ENCODE data around the gene ELOB.

The ELOB gene

DNA sequence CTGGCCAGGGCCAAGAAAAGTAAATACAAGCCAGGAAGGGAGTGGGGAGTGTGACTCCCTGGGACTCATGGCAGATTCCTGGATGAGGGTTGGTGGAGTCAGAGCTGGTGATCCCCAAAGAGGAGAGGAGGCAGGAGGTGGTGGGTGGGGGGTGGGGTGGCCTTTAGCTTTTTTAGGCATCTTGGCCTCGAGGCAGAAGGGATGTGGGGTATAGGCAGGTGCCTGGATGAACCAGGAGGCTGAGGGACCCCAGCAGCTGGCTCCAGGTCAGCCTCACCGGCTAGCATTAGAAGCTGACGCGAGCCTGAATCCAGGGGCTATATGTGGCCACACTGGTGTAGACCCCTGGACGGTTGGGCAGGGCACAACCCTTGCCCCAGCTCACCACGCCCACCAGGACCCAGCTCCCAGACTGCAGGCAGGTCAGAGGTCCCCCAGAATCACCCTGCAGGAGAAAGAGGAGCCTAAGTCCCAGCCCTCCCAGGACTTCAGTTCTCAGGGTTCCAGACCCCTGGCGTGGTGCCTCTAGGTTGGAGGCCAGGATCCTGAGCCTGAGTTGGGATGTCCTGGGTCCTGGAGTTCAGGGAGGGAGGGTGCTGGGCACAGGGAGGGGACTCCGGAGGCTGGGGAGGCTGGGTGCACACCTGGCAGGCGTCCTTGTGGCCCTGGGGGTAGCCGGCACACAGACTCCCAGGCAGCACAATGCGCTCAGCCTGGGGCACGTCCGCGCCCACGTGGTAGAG is 7.4 kb upstream of the ELOB start:
- no peak for DNase-seq (ENCODE audit: low read depth in 2 of 3, low spot score in 2 of 3)

DNA sequence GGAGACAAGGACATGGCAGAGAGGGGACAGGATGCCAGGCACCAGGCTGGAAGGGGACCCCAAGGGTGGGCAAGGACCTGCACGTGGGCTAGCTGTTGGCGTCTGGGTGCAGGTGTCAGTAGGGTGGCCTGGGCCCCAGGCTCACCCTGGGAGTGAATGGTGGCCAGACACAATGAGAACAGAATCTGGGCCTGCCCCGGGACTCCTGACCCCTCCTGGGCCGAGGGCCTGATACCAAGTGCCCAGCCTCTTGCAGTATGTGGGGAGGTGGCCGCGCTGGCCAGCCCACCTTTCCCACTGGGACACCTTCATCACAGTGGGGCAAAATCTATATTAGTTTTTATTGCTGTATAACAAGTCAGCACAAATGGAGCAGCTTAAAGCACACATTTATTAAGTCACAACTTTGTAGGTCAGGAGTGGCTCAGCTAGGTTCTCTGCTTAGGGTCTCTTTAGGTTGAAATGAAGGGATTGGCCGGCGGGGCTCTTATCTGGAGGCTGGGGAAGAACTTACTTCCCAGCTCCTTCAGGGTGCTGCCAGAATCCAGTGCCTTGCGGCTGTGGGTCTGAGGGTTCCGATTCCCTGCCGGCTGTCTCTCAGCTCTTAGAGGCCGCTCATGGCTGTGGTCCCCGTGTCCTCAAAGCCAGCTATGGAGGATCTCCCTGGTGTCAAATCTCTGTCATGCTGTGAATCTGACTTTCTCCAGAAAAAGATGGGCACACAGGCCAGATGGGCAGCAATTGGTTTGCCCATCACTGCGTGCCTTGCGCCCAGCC is 6.7 kb upstream of the ELOB start:
- DNase-seq (ENCODE audit: low read depth in 2 of 3, low spot score in 2 of 3) = no peak

DNA sequence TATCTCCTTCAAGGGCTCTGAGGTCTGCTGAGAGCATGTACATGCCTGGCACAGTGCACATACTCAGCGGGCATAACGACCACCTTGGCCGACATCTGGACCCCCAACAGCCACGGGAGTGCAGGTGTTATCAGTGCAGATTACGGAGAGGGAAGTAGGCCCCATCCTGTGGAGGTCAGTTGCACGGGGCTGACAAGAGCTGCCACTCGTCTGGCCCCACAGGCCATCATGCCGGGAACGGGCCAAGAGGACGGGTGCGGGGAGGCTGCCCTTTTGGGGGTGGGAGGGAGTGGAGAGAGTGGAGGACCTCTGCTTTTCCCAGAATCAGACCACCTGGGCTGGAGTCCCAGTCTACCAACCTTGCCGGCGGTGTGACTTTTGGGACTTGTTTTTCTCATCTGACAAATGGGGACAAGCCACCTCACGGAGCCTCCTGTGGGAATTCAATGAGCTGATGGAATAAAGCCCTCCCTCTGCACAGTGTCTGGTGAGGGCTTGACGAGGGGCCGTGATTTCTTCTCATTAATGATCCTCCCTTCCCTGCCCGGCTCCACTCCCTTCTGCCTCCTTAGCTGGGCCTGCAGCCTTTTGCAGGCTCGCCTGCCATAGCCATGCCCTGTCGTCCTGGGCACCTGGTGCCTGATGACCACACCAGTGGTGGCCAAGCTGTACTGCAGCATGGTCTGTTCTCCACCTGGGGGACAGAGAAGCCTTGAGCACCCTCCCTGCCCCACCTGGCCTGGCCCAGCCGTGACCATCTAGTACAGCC is 5.7 kb upstream of the ELOB start:
- DNase-seq (ENCODE audit: low read depth in 2 of 3, low spot score in 2 of 3) = no peak

DNA sequence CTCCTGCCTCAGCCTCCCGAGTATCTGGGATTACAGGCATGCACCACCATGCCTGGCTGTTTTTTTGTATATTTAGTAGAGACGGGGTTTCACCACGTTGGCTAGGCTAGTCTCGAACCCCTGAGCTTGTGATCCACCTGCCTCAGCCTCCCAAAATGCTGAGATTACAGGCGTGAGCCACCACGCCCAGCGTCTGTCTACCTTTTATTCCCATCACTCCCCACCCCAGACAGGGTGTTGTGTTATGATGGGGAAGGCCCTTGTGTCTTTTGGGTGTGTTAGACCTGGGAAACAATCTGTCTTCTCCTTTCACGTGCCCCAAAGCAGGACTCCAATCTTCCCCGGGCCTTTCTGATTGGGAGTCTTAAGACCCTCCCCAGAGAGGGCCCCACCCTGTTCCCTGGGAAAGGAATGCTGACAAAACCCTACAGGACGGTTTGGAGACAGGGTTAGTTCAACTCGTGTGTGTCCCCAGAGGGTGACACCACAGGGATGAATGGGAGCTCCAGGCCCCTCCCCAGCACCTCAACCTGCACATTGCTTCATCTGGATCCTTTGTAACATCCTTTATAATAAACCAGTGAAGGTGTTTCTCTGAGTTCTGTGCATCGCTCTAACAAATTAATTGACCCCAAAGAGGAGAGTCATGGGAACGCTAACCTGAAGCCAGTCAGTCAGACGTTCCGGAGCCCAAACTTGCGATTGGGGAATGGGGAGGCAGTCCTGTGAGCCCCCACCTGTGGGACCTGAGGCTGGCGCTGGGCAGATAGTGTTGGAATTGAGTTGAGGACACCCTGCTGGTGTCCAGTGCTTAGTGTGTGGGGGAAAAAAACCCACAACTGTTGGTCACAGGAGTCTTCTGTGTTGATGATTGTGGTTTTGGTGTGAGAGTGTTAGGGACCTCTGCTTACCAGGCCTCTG is 3.2 kb upstream of the ELOB start:
- no peak for DNase-seq (ENCODE audit: low read depth in 2 of 3, low spot score in 2 of 3)

DNA sequence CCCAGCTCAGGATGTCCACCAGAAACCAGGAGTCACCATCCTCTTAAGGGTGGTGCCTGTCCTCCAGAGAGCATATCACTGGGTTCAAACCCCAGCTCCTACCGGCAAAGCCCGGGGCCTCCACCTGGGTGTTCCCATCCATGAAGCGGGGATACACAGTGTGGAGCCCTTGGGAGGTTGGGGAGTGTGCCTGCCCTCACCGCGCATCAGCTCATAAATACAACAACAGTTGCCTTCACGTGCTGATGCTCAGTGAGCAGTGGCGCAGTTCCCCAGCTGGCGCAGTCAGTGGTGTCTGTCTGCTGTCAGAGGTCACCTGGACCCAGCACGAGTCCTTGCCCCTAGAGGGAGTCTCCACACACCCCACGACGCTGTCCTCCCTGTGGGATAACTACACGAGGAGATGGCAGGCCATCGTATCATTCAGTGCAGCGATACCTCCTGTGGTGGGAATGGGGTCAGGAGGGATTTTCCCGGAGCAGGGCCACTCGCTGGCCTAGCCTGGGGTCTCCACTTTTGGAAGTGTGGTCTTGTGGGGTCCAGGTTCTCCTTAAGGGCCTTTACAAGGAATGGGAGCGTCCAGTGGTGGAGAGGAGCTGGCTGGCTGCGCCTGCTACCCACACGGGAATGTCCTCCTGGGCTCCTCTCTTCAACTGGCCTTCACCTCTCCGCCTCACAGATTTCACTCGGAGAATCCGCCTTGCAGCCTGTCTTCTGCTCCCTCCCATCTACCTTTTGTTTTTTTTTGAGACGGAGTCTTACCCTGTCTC is 2.3 kb upstream of the ELOB start:
- DNase-seq (ENCODE audit: low read depth in 2 of 3, low spot score in 2 of 3) = no peak

DNA sequence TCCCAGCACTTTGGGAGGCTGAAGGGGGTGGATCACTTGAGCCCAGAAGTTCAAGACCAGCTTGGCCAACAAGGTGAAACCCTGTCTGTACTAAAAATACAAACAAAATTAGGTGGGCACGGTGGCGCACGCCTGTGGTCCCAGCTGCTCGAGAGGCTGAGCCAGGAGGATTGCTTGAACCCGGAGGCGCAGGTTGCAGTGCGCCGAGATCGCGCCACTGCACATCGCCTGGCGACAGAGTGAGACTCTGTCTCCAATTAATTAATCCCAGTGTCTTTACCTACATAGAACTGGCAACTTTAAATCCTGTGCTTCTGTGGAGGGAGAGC is 1.5 kb upstream of the ELOB start:
- no peak for DNase-seq (ENCODE audit: low read depth in 2 of 3, low spot score in 2 of 3)

DNA sequence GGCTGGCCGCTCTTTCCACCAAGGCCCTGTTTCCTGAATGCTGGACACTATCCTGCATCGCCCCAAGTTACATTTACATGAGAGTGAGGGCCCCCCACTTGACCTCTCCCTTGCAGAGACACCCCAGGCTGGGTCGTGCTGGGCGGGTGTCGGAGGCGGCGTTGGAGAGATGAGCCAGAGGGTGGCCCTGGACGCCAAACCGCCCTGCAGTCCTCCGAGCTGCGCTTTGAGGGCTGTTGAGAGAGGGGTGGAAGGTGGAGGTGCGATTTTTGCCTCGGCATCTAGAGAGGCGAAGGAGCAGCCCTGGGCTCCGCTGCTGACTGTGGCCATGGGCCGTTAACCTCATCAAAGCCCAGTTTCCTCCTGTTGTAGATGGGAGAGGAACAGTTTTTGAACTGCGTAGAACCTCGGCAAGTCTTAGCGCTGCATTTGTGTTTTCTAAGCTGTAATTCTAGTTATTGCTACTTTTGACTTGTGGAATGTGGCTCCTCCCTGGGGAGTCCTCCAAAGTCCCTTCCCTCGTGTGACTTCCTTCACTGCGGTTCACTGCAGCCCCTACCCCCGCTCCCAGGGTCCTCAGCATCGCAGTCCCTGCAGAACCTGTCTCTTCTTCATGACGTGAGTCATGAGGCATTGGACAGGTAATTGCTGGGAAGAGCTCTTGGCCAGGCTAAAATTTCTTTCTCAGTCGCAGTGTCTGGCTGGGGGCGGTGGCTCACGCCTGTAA is 986 bp upstream of the ELOB start:
- no peak for DNase-seq (ENCODE audit: low read depth in 2 of 3, low spot score in 2 of 3)

DNA sequence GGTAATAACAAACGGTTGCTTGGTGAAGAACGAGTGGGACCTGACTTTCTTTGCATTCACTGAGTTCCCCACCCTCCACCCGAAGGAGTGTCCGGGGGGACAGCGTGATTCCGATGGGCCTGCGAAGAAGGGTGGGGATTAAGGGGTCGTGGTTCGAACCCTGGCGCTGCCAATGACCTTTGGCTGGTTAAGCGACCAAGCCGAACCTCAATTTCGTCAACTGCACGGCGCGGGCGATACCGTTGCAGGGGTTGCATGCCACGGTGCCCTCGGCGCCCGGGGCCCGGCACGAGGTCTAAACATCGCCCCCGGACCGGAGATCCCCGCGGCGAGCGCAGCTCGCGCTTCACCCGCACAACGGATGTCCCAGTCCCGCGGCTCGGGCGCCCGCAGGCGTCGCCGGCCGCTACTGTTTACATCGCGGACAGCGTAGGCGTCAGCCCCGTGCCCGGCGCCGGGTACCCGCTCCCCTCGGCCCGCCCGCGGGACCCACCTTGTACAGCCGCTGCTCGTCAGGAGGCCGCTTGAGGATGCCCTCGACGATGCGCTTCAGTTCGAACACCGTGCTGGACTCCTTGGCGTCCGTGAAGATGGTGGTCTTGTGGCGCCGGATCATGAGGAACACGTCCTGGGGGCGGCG is 460 bp downstream of the ELOB start:
- DNase-seq (ENCODE audit: low read depth in 2 of 3, low spot score in 2 of 3) = peak in 2 of 3 experiments; percentile 18 to 38

DNA sequence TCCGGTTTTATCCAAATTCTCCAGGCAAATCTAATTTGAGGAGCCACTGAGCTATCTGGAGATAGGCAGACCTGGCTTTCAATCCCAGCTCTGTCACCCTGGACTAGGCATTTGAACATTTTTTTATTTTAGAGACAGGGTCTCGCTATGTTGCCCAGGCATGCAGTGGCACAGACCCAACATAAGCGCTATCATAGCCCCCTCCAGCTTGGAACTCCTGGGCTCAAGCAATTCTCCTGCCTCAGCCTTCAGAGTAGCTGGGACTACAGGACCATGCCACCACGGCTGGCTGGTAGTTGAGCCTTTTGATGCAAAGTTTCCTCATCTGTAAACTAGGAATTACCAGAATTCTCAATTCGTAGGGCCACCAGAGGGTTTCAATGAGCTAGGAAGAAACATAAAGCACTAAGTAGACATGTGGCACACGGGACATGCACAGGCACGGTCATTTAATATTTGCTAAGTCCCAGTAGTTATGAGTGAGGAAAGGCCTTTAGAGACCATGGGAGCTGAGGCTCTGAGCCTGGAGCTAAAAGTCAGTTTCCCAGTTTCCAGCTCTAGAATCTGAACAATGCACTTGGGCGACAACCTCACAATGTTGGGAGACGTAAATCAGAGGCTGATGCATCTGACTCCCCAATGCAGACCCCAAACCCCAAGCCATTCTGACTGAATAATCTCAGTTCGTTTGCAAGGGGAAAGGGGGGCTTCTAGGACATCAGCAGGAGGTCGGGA is 1.1 kb downstream of the ELOB start:
- no peak for DNase-seq (ENCODE audit: low read depth in 2 of 3, low spot score in 2 of 3)

DNA sequence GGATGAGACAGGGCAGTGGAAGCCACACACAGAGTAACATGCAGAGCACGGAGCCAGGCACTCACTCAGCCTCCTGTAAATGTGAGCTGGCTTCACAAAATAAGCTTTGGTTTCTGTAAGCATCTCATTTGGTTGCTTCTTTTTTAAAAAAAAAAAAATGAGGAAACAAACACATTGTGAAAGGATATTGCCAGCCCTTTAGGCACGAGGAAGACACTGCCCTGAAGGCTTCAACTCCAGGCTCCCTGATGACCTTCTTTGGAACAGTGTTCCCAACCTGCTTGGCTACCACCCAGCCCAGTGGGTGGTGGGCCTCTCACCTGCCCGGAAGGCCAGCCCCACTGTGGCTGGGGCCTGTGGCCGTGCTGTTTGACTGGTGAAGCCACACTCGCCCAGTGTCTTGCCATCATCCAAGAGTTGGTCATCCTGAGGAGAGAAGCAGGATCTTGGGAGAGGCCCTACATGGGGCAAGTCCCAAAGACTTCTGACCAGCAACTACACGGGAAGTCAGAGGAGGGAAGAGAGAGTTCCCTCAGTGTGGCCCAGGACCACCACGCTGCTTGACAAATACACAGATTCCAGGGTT is 1.9 kb downstream of the ELOB start:
- DNase-seq (ENCODE audit: low read depth in 2 of 3, low spot score in 2 of 3) = no peak

DNA sequence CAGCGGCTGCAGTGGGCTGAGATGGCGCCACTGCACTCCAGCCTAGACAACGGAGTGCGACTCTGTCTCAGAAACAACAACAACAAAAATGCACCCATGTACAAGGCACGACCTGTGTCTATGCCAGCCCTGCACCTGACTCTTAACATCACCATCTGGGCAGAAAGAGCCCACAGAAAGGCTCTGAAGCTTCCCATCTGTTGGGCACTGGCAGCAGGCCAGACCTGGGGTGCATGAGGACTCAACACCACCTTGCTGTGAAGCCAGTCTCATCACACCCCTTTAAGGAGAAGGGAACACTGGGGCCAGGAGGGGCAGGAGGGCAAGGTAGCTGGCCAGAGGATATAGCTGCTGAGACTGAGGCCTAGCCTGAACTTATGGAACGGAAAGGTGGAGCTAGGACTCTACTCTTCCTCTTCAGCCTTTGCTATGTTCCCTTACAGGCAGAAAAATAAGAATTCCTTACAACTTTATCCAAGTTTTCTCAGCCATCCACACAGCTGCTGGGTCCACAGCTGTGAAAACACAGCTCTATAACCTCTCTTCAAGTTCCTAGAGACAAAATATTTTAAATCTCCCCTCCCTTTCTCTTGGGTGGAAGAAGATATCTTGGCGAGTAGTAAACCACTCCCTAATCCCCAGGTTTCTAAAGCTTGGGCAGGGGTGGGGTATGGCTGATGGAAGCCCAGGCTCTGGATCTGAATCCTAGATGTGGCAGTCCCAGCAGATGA is 2.8 kb downstream of the ELOB start:
- DNase-seq (ENCODE audit: low read depth in 2 of 3, low spot score in 2 of 3) = no peak

DNA sequence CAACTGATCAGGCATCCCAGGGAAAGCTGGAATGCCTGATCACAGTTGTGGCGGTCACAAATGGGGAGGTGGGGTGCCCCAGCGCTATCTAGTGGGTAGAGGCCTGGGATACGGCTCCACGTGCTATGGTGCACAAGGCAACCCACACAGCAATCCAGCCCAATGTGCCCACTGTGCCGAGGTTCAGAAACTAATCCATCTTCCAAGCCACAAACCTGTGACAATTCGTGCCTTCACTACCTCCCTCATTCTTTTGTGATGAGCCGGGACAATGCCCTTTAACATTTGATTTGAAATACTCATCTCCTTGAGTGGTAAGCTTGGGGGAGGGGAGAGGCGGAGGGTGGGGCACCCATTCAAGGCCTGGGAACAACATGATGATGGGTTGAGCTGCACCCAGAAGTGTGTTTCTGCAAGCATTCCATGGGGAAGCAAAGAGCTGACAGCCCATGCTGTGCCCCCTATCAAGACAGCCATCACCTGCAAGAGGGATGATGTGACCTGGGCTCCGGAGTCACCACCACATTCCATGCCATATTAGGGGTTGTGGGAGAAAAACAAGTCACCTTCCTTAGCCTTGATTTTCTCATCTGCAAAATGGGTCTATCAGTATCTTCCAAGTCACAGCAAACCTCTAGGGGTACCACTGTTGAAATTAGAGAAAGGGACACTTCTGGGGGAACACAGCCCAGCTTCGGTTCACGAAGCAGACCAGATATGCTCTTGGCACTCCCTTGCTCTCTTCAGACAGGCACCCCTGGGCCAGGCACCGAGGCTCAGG is 3.7 kb downstream of the ELOB start:
- no peak for DNase-seq (ENCODE audit: low read depth in 2 of 3, low spot score in 2 of 3)

DNA sequence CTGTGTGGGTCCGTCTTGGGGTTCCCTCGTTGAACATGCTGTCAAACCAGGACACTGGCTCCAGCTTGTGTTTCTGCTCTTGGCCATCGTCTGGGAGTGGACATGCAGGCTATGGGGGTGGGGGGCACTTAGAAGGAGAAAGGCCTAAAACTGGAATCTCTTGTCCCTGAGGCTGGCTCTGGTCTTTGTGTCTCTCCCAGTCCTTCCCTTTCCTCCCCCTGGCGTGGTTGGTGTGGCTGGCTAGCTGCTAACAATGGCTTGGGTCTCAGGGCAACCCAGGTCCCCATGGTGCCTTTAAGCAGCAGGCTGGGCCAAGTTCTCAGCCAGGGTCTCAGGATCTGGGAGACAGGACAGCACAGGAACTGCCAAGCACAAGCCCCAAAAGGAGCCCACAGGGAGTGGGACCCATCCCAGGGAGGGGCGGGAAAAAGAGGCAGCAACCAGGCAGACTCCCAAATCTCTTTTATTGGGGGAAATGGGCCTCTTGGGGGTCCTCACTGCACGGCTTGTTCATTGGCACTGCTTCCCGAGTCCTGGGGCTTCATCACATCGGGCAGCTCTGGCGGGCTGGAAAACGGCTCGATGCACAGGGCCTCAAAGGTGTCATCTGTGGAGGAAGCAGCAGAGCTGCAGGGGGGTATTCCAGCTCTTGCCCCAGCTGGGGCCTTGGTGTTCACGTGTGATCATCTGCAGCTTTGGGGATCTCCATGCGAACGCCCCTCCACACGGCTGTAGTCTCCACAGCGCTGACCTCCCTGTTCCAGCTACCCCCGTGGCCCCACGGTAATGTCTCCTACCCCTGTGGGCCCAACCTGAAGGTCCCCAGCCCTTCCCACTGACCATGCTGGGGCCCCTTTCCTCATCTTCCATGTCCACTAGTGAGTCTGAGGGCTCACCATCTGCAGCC is 5.3 kb downstream of the ELOB start:
- DNase-seq (ENCODE audit: low read depth in 2 of 3, low spot score in 2 of 3) = no peak

DNA sequence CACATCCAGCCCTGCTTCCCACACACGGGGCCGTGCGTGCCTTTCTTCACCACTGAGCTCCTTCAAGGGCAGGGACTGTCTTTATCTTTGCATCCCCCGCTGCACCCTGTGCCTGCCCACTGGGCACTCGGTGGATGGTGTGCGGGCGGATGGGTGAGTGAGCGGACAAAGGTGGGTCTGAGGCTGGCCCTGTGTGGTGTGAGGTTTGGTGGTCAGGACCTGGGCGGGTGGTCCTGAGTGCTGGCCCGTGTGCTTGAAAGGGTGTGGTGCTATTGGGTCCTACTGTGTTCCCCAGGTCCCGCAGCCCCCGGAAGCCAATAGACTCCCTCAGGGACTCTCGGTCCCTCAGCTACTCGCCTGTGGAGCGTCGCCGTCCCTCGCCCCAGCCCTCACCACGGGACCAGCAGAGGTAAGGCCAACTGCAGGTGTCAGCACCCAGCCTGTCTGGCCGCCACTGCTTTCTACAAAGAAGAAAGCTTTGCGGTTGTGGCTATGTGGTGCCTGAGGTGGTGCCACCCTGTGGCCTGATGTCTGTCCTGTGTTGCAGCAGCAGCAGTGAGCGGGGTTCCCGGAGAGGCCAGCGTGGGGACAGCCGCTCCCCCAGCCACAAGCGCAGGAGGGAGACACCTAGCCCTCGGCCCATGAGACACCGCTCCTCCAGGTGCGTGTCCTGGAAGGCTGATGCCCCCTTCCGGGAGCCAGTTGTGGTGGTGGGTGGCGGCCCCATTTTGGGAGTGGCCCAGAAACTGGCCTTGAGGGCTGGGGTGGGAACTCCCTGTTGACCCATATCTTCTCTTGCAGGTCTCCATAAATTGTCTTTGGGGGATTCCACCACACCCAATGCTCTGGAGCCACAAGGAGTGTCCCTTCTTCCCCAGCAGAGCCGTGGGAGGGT is 6.8 kb downstream of the ELOB start:
- DNase-seq (ENCODE audit: low read depth in 2 of 3, low spot score in 2 of 3) = no peak

DNA sequence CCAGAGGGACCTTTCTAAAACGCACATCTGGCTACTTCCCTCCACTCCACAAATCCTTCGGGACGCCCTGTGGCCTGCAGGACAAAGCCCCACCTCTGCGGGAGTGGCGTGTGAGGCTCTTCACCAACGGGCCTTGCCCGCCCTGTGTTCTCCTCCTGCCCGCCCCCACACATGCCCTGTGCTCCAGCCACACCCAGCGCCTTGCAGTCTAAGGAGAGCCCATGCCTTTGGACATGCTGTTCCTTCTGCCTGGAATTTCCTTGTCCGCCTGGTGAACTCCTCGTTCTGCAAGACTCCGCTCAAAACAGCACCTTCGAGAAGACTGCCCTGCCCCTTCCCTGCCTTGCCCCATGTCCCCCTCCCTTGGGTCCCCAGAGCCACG is 7.4 kb downstream of the ELOB start:
- DNase-seq (ENCODE audit: low read depth in 2 of 3, low spot score in 2 of 3) = no peak
